CD1c-positive myeloid dendritic cell (primary cell): ENCODE results near the gene LANCL2.
"Not testable (repeated sequence)": the region's sequence is repeated elsewhere in the genome, so short reads cannot be mapped to it uniquely, and the experiment has no call there.

Experiments used
- DNase-seq: peaks from one replicate; pipeline ENCODE4 v3.0.0-alpha.2; 2016; ENCODE audit errors: extremely low spot score

Gene LANCL2

DNA sequence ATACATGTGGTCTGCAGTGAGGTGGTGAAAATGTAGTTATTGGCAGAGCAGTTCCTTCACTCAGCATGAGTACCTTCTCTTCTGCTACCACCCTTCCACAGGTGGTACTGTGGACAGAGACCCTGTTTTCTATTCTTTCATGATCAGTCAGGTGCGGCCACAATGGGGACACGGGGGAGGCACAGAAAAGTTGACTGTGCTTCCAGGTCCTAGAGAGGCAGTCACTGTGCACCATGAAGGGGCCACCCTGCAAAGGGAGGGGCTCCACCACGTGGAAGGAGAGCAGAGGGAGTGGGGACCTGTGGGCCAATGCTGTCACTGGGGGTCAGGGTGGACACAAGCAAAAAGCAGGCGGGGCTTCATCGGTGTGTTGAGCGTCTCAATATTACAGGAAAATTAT lies 3.6 kb upstream of the LANCL2 start:
- DNase-seq: no peak

DNA sequence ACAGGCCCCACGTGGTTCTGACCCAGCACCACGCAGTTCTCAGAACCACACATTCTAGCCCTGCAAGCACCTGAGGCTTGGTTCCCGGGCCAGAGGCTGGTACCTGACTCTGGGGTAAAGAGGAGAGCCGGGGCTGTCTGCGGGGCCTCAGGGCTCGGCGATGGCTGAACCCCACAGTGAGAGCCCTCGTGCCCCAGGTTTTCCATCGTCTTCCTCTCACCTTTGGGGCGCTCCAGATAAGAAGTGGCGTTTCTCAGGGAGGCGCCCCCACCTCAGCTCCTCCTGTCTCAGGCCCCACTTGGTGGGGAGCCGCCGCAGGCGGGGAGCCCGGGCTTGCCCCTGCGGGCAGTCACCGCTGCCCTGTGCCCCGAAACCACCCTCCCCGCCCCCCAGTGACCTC lies 2.2 kb upstream of the LANCL2 start:
- no peak for DNase-seq

DNA sequence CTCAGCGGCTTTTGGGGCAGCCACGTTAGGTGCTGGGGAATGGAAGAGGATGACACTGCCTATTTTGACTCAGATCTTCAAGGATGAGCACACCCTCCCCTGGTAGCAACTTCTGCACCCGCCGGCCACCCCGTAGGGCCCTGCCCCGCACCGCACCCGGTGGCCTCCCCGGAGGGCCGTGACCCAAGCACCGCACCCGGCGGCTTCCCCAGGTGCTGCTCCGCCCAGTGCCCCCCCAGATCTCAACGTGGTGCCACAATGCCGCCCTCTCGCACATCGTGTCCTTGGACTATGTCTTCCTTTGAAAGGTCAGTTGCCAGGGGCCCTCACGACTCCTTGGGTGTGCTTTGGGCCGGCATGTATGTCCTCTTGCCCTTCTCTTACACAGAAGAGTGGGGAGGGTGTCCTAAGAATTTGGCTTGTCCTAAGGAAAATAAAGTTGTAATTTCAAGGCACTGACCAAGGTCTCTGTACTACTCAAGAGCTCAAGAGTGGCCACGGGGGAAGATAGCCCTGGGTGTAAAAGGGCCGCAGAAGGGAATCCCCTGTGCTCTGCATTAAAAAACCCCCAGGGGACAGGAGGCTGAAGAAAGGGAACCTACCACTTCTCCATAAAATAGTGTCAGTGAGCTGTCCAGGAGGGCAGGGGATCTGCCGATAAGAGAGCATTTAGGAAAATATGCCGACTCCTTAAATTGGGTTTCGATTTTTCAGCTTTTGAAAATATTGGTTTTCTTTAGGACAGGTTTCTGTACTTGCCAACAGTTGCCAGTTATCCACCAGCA lies 1.6 kb upstream of the LANCL2 start:
- no peak for DNase-seq

DNA sequence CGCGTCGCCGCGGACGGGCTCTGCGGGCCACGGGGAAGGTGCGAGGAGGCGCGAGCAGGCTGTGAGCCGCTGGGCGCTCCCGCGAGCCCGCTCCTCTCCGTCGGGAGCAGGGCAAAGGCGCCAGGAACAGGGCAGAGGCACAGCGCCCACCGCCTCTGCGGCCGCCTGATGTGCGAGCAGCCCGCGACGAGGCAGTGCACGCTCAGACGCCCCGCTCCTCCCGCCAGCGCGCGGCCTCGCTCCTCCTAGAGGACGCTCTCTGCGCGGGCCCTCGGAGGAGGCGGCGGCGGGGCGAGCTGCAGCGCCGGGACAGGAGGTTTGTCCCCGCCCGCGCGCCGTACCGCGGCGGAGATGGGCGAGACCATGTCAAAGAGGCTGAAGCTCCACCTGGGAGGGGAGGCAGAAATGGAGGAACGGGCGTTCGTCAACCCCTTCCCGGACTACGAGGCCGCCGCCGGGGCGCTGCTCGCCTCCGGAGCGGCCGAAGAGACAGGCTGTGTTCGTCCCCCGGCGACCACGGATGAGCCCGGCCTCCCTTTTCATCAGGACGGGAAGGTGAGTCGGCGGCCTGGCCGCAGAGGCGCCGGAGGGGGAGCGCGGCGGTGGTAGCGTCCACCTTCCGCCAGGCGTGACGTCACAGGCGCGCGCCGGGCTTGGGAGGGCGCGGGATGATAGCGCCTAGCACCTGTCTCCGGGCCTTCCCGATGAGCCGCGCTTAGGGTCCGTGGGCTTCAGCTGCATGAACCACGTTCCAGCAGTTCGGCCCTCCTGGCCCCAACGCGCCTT lies 731 bp downstream of the LANCL2 start:
- peak; percentile 98 for DNase-seq

DNA sequence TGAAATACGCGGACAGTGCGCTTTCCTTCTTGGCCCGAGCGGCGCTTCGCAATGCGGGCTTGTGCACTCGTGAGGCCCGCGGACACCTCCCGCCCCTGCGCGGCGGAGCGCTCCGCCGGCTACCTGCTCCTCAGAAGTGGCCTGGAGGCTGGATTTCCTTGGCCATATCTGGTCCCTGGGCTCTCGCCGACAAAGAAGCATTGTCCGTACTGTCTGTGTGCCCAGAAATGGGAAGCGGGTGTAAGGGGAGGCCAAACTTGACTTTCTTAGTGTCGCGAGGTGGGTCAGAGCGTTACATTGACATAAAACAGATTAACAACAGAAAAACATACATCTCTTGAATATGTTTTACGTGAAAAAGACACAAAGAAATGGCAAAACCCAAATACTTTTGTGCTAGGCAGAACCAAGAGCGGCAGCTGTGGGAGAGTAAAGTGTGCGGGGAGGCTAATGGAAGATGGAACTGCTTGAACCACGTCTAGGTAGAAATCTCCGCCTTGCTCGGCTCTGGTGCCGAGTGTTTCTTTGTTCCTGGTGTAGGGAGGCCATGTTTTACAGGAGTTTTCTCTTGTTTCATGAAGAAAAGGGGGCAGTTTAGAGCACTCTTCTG lies 1.4 kb downstream of the LANCL2 start:
- DNase-seq: peak; percentile 15

DNA sequence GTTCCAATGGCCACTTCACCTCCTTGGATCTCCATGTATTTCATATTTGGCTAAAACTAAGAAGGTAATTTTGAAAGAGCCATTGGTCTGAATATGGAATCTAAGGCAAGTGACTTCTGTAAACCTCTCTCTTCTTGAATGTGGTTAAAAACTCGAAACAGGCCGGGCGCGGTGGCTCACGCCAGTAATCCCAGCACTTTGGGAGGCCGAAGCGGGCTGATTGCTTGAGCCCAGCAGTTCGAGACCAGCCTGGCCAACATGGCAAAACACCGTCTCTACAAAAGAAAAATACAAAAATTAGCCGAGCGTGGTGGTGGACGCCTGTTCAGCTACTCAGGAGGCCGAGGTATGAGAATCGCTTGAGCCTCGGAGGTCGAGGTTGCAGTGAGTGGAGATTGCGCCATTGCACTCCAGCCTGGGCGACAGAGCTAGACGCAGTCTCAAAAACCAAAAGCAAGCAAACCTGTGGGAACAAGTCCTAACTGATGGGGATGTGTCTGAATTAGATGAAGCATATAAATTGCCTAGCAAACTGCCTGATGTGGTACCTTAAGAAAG lies 2.2 kb downstream of the LANCL2 start:
- no peak for DNase-seq

DNA sequence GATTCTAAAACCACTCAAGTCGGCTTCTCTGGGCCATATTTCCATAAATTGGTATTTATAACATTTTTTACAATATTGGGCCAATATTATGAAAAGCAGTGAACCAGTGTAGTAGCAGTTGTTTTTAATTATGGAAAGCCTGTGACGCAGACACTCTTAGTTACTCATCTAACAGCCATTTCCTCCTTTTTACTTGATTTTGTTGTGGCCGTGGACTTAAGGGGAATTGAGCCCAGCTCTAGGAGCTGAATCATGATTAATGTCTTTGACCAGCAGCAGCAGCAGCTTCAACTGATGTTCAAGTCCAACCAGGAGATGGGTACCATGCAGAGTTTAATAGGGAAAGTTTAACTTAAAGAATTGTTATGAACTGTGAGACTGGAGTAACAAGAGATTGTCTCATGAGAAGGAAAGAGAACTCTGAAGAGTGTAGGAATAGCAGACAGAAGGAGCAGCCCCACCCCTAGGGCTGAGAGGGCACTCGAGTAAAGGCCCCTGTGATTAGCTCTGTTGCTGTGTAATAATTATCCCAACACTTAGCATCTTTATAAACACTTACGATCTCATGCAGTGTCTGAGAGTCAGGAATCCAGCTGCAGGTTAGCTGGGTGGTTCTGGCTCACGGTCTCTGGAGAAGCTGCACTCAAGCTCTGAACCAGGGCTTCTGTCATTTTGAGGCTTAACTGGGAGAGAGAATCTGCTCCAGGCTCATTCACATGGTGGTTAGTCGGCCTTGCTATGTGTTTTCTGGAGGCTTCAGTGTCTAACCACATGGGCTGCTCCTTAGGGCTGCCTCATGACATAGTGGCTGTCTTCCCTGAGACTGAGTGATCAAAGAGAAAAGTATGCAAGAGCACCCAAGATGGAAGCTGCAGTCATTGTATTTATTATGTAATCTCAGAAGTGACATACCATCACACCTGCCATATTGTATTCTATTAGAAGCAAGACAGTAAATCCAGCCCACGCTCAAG lies 4.6 kb downstream of the LANCL2 start:
- no peak for DNase-seq

DNA sequence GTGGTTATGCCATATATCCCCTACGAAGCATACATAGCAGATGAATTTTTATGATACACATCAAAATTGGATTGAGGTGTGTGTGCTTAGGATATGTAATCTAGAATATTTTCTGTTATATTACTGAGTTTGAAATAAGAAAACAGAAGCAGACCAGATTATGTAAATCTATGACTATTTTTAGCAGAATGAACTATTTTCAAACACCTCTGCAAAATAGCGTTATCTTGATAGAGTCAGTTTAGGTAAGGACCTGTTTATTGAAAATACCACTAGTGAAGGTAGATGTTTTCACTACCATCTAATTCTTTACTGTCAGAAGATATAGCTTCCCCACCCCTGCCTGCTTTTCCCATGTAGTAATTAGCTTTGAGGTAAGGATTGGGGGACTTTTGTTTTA lies 9.1 kb downstream of the LANCL2 start:
- no peak for DNase-seq

DNA sequence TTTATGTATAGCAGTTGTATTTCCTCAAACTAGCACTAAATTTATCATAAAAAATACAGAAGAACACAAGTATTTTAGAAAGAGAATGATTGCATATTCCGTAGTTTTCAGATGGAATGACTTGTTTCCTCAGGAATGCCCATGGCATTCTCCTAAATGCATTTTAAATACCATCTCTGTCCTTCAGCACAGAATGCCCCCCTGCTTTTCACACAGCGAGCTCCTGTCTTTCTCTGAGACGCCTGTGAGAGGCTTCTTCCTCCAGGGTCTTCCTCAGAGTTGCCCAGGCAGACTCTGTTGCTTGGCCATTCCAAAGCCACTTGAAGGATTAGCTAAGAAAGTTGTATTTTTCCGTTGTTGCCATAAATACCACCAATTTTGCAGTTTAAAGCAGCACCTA lies 10.1 kb downstream of the LANCL2 start:
- DNase-seq: no peak

DNA sequence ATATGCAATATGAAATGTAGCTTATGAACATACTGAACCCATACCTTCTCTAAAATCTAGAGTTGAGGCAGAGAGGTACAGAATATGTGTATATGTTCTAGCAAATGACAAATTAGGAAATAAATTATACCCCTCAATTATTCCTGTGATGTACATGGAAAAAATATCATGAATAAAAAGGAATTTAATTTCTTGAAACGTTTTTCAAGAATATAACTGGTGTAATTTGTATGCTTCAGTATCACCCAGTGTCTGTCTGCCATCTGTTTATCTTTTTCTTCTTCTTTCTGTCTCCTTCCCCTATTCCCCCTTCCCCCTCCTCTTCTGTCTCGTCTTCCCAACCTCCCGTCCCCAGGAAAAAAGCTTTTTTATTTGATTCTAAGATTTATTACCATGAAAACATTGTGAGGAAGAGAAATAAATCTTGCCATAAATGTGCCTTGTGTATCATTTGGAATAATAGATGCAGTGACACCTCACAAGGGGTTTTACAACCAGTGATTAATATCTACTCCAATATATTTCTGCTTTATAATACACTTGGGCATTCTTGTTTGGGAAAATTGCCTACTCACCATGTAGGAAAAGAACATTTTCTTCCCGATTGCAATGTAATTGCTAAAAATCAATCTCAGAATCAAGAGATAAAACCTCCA lies 12.2 kb downstream of the LANCL2 start:
- DNase-seq: no peak

DNA sequence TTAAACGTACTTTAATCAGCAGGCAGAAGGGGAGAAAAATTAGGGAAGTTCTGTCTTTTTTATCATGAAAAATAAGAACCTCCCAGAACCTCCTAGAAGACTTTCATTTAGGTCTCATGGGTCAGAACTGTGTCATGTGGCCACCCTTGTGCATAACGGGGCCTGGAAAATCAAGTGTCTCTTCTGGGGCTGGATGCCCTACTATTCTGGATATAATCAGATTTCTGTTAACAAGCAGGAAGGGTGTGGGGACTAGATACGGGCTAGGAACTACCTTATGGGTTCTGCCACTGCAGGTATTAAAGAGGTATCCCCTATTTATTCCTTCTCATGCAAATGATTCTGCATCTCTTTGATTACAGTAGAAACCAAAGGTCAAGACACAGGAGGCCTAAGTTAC lies 14.1 kb downstream of the LANCL2 start:
- DNase-seq: no peak

DNA sequence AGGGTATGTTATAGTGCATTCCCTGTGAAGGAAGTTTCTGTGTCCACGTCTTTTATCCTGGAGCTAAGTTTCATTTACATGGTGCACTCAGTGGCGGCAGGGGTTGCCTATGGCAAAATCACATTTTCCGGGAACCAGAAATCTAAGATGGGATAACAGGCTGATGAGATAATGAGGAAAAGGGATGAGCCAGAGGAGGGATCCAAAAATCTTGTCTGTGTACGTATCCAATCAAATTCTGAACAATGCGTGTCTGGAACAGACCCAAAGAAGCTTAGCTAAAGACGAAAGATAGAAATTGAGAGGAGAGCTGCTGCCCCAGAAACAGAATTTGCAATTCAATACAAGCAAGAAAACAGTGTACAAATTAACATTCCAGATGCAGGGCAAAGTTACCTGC lies 16.1 kb downstream of the LANCL2 start:
- no peak for DNase-seq

DNA sequence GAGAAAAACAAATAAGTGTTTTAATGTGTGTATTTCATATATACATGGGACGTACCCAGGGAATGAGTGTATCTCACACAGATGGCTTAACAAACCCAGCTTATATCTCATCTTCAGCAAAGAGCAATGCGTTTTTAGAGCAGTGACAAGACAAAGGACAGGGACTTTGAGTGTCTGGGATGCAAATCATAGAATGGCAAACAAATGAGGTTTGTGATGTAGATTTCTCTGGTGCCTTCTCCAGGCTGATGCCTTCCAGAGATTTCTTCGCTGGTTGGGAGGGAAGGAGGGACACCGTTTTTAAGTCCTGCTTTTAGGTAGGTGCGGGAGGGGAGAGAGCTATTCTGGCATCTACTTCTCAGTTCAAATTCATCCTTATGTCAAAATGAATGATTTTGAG lies 16.6 kb downstream of the LANCL2 start:
- no peak for DNase-seq

DNA sequence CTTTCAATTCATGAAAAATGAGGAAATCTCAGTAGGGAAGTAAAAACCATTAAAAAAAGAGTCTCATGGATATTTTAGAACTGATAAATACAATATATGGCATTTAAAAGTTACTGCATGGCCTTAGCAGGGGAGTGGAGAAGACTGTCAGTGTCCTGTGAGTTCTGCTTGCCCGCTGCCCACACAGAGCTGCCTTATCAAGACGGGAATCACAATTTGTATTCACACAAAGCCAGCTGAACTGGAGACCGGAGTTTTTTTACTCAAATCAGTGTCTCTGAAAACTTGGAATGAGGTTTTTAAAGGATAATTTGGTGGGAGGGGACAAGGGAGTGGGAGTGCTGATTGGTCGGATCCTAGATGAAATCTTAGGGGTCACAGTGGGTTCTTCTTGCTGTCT lies 17.1 kb downstream of the LANCL2 start:
- no peak for DNase-seq

DNA sequence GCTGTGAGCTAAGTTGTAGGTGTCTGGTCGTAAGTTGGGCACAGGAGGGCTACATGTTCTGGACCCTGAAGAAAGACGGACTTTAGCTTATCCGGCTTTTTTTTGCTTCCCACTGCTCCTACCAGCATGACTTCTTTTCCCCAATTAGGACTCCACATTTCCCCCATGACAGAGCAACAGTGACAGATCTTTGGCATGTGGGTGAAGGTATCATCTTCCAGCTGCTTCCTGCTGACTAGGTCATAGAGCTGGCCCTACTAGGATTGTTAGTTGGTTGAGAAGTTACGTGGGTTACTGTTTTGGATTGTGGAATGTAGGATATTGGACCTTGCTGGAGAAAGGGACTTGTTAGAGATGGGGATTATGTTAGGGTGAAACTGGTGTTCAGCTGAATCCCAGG lies 21.4 kb downstream of the LANCL2 start:
- DNase-seq: no peak

DNA sequence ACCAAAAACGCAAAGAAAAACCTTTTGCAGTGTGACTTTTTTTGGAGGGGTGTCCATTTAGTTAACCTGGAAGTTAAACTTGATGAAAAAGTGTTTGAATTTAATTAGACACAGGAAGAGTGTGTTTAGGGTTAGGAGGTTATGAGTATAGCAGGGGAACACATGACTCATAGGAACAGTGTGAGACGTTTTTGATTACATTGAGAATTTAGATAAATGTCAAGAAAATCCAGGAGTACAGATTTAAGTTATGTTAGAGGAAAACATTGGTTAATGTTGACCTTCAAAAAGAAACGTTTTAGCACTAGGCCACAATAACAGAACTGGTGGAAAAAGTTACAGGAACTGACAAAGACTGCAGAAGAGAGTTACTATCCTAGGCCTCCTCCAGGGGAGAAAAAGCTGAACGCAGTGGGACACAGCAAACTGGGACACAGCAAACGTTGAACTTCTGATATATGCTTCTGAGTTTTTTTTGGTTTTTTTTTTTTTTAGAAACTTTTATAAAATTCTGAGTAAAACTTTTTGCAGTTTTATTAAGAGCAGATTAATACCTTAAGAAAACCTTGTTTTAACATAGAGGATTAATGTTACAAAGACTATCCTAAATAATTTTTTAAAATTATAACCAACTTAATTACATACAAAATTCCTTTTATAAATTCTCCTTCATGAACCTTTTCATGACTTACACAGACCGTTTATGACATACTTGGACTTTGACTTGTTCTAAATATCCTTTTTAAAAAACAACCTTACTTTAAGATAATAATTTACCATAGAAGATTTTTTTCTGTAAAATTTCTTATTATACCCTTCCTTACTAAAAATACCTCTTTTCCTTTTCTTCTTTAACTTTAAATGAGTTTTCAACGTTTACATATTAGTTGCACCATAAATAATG lies 22.2 kb downstream of the LANCL2 start:
- no peak for DNase-seq

DNA sequence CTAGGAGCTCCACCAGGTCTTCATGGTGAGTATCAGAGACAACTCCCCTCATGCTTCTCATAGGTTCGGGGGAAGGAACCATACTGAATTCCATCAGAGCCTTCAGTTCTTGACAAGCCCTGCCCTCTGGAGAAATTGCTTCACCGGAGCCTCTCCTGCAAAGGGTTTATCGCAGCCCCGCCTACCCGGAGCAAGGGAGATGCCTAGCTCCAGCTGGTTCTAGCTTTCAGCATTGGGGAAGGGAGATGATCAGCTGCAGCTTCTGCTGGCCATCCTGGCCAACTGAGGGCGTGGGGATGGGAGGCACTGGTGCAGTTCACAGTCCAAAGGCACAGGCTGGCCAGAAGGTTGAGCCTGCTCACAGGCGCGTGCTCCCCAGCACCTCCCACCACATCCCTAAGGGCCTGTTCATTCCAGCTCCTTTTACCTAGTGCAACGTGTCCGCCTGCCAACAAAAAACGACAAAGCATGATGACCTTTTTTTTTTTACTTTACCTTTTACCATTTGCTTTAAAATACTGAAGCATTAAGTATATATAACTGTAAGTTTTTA lies 31.2 kb downstream of the LANCL2 start:
- no peak for DNase-seq

DNA sequence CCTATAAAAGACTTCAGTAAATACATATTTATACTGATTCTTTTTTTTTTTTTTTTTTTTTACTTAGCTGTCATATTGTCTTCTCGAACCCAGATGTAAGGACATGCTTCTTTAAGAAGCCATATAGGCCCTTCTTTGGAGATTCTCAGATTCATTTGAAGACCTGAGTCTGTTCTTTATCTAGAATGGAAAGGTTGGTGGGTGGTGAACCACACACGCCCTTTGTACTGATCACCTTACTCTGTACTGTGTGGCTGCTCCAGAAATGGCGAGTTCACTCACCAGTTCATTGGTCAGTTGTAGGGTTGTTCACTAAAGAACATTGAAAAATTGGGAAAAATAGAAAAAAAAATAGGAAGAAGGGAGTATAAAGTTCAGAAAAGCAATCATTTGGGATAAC lies 32.5 kb downstream of the LANCL2 start:
- DNase-seq: no peak

DNA sequence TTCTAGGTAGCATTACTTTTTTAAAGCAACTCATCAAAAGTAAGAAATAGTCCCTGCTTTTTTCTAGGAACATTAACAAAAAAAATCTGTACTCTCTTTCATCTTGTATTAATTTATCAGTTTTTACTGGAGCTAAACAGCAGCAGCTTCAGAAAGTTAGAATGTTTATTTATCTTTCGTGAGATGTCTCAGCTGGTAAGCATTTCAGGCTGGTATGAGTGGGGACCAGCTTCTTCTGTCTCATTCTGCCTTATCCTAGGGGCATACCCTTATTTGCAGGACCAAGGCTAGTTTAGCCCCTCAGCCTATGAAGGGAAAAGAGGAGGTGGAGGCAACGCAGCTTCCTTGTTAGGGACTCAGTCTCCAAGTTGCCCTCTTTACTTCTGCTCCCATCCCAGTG lies 35.1 kb downstream of the LANCL2 start:
- DNase-seq: no peak

DNA sequence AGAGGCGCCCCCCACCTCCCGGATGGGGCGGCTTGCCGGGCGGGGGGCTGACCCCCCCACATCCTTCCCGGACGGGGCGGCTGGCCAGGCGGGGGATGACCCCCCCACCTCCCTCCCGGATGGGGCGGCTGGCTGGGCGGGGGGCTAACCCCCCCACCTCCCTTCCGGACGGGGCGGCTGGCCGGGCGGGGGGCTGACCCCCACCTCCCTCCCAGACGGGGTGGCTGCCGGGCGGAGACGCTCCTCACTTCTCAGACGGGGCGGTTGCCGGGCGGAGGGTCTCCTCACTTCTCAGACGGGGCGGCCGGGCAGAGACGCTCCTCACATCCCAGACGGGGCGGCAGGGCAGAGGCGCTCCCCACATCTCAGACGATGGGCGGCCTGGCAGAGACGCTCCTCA lies 37.4 kb downstream of the LANCL2 start:
- not testable (repeated sequence) for DNase-seq
